Neural cell (in vitro differentiated cells): ENCODE results near the gene MIER1. TPM values are rescaled to one million over a fixed set of nuclear protein-coding genes. Genes with fewer than 3 reads are reported as not detected.
"Not testable (repeated sequence)": the region's sequence is repeated elsewhere in the genome, so short reads cannot be mapped to it uniquely, and the experiment has no call there.

Source experiments
- H2AFZ ChIP-seq: fragments of 200-600, 300-800 bp; sonication (generic), shearing (Covaris generic); 2 replicates; pipeline ENCODE4 v1.6.0; 2014; ENCODE audit warnings: low read depth, mild to moderate bottlenecking, antibody characterized with exemption, low read length, moderate library complexity
- H3F3A ChIP-seq: fragments of 200-600 bp; shearing (Covaris generic); 2 replicates; pipeline ENCODE4 v1.6.1; 2016; ENCODE audit warnings: mild to moderate bottlenecking, moderate library complexity, mixed read lengths, antibody characterized with exemption, low read length; ENCODE audit not compliant: insufficient read depth, poor library complexity, severe bottlenecking
- H3K27ac ChIP-seq: fragments of 200-600, 300-800 bp; sonication (generic), shearing (Covaris generic); 2 replicates; pipeline ENCODE4 v1.5.1; 2014; ENCODE audit warnings: mild to moderate bottlenecking, low read length, moderate library complexity
- H3K27me3 ChIP-seq: fragments of 300-800, 200-600 bp; sonication (generic), shearing (Covaris generic); 2 replicates; pipeline ENCODE4 v1.6.0; 2014; ENCODE audit warnings: mild to moderate bottlenecking, low read depth, low read length, moderate library complexity; ENCODE audit not compliant: insufficient read depth
- H3K36me3 ChIP-seq: fragments of 300-800, 200-600 bp; sonication (generic), shearing (Covaris generic); 2 replicates; pipeline ENCODE4 v1.5.1; 2014; ENCODE audit warnings: mild to moderate bottlenecking, antibody characterized with exemption, low read length, moderate library complexity; ENCODE audit not compliant: insufficient read depth
- H3K4me2 ChIP-seq: fragments of 300-800, 200-600 bp; sonication (generic), shearing (Covaris generic); 2 replicates; pipeline ENCODE4 v1.6.0; 2014; ENCODE audit warnings: mild to moderate bottlenecking, low read length
- H3K4me3 ChIP-seq: fragments of 300-800, 200-600 bp; sonication (generic), shearing (Covaris generic); 2 replicates; pipeline ENCODE4 v1.5.1; 2014; ENCODE audit warnings: mild to moderate bottlenecking, low read length, moderate library complexity
- H3K79me2 ChIP-seq: fragments of 200-600 bp; shearing (Covaris generic); replicated peaks from 2 replicates; pipeline ENCODE4 v1.6.0; 2014; ENCODE audit warnings: mild to moderate bottlenecking, low read length, moderate library complexity; ENCODE audit not compliant: insufficient read depth
- H3K9ac ChIP-seq: fragments of 300-800, 200-600 bp; sonication (generic), shearing (Covaris generic); 2 replicates; pipeline ENCODE4 v1.6.1; 2016; ENCODE audit warnings: mild to moderate bottlenecking, low read length, mixed read lengths
- H3K9me2 ChIP-seq: fragments of 200-600 bp; shearing (Covaris generic); 2 replicates; pipeline ENCODE4 v1.6.1; 2016; ENCODE audit warnings: mild to moderate bottlenecking, low read length, mixed read lengths; ENCODE audit not compliant: insufficient read depth
- H3K9me3 ChIP-seq: fragments of 200-600, 300-800 bp; sonication (generic), shearing (Covaris generic); 2 replicates; pipeline ENCODE4 v1.6.1; 2016; ENCODE audit warnings: mild to moderate bottlenecking, mixed run types, low read length, moderate library complexity, mixed read lengths
- H4K20me1 ChIP-seq: fragments of 200-600 bp; shearing (Covaris generic); 2 replicates; pipeline ENCODE4 v1.6.1; 2016; ENCODE audit warnings: mild to moderate bottlenecking, mixed run types; ENCODE audit not compliant: insufficient read depth
- CTCF ChIP-seq: fragments of 450-650 bp; IDR thresholded peaks from 2 replicates; pipeline ENCODE4 v1.5.1; 2014; ENCODE audit warnings: antibody characterized with exemption, mild to moderate bottlenecking, moderate library complexity; ENCODE audit not compliant: poor library complexity, severe bottlenecking
- EP300 ChIP-seq: fragments of 450-650 bp; conservative IDR thresholded peaks from 2 replicates; pipeline ENCODE4 v1.6.1; 2014; ENCODE audit warnings: antibody characterized with exemption, mild to moderate bottlenecking, moderate library complexity; ENCODE audit not compliant: poor library complexity, severe bottlenecking
- EZH2 ChIP-seq: fragments of 200-600, 300-800 bp; shearing (Covaris generic), sonication (generic); IDR thresholded peaks from 2 replicates; pipeline ENCODE4 v1.6.1; 2014; ENCODE audit warnings: antibody characterized with exemption, low read length, borderline replicate concordance, mild to moderate bottlenecking; ENCODE audit not compliant: insufficient read depth, poor library complexity, severe bottlenecking
- MXI1 ChIP-seq: fragments of 450-650 bp; conservative IDR thresholded peaks from 2 replicates; pipeline ENCODE4 v1.6.1; 2014; ENCODE audit warnings: antibody characterized with exemption, mild to moderate bottlenecking; ENCODE audit not compliant: poor library complexity, severe bottlenecking
- POLR2AphosphoS5 ChIP-seq: IDR thresholded peaks from 2 replicates; pipeline ENCODE4 v1.6.1; 2012
- RAD21 ChIP-seq: fragments of 450-650 bp; conservative IDR thresholded peaks from 2 replicates; pipeline ENCODE4 v1.6.1; 2014; ENCODE audit warnings: antibody characterized with exemption, mild to moderate bottlenecking, moderate library complexity
- SMC3 ChIP-seq: fragments of 450-650 bp; conservative IDR thresholded peaks from 2 replicates; pipeline ENCODE4 v1.6.1; 2014; ENCODE audit warnings: antibody characterized with exemption, mild to moderate bottlenecking, moderate library complexity; ENCODE audit not compliant: poor library complexity
- TAF1 ChIP-seq: IDR thresholded peaks from 2 replicates; pipeline ENCODE4 v1.6.1; 2012; ENCODE audit warnings: low read depth
- polyA plus RNA-seq: library from polyadenylated mRNA; depleted of rRNA; stranded (reverse); fragments of >200 nt; gene quantifications from 2 replicates; pipeline ENCODE4 v1.2.3, GENCODE V29; 2014
- TF ChIP-seq, protein P1 (sequence below): IDR thresholded peaks from 2 replicates; pipeline ENCODE4 v1.6.1; 2012; ENCODE audit warnings: borderline replicate concordance

Gene MIER1
- polyA plus RNA-seq, 1 donor from 2014 or later: 16.1 TPM

DNA sequence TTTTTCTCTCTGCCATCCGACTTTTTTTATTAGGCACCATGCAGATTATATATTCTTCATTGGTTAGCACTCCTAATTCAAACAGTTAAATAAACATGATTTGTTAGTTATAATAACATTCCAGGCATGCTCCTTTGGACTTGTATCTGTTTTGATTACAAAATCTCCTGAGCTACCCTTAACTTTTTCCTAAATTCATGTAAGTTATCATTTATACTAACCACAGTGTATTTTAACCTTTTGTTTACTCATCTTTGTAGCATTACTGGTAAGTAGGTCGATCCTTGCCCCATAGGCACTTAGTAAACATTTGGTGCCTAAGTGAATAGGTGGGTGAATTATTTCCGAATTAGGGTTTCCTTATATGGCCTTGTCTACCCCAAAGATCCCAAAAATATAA lies 43.8 kb downstream of the MIER1 start:
- Histone ChIP-seq H3K4me2 (no peak overlapping the region), H2AFZ (no peak overlapping the region), H3K36me3 (peaks cover 4% of the 10 kb centered on the region), H3K9ac (no peak overlapping the region), H3K4me3 (no peak overlapping the region), H3F3A (no peaks in the 10 kb centered on the region), H3K27ac (no peak overlapping the region), H3K27me3 (no peaks in the 10 kb centered on the region), H3K9me3 (no peaks in the 10 kb centered on the region), H4K20me1 (no peaks in the 10 kb centered on the region), H3K79me2 (no peaks in the 10 kb centered on the region), H3K9me2 (no peaks in the 10 kb centered on the region)
- TF ChIP-seq EP300: no peak
- TF ChIP-seq CTCF: no peak
- TF ChIP-seq SMC3: no peak
- no peak for TF ChIP-seq POLR2AphosphoS5

GRCh38 chr1:66978201-66978600 lies 53.4 kb downstream of the MIER1 start:
- Histone ChIP-seq H2AFZ (no peak overlapping the region), H3K9me3 (no peaks in the 10 kb centered on the region), H3F3A (no peaks in the 10 kb centered on the region), H3K9me2 (no peaks in the 10 kb centered on the region), H3K79me2 (no peaks in the 10 kb centered on the region), H3K4me2 (no peak overlapping the region), H3K9ac (no peak overlapping the region), H3K27ac (no peak overlapping the region), H3K36me3 (no peaks in the 10 kb centered on the region), H4K20me1 (no peaks in the 10 kb centered on the region), H3K4me3 (no peak overlapping the region), H3K27me3 (no peaks in the 10 kb centered on the region)
- TF ChIP-seq EZH2: no peak
- no peak for TF ChIP-seq SMC3
- no peak for TF ChIP-seq RAD21
- TF ChIP-seq EP300: no peak
- TF ChIP-seq TAF1: no peak
- TF ChIP-seq CTCF: no peak
- no peak for TF ChIP-seq MXI1
- no peak for TF ChIP-seq POLR2AphosphoS5
- TF ChIP-seq, protein P1, sequence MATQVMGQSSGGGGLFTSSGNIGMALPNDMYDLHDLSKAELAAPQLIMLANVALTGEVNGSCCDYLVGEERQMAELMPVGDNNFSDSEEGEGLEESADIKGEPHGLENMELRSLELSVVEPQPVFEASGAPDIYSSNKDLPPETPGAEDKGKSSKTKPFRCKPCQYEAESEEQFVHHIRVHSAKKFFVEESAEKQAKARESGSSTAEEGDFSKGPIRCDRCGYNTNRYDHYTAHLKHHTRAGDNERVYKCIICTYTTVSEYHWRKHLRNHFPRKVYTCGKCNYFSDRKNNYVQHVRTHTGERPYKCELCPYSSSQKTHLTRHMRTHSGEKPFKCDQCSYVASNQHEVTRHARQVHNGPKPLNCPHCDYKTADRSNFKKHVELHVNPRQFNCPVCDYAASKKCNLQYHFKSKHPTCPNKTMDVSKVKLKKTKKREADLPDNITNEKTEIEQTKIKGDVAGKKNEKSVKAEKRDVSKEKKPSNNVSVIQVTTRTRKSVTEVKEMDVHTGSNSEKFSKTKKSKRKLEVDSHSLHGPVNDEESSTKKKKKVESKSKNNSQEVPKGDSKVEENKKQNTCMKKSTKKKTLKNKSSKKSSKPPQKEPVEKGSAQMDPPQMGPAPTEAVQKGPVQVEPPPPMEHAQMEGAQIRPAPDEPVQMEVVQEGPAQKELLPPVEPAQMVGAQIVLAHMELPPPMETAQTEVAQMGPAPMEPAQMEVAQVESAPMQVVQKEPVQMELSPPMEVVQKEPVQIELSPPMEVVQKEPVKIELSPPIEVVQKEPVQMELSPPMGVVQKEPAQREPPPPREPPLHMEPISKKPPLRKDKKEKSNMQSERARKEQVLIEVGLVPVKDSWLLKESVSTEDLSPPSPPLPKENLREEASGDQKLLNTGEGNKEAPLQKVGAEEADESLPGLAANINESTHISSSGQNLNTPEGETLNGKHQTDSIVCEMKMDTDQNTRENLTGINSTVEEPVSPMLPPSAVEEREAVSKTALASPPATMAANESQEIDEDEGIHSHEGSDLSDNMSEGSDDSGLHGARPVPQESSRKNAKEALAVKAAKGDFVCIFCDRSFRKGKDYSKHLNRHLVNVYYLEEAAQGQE: no peak

- H4K20me1 ChIP-seq, H3K27ac ChIP-seq, H3K36me3 ChIP-seq: not testable (repeated sequence)
These were observed 54.8 kb downstream of the MIER1 start for GRCh38 chr1:66979621-66980020.

More at GRCh38 chr1:66979621-66980020, 54.8 kb downstream of the MIER1 start:
- H3K4me3 ChIP-seq, H2AFZ ChIP-seq, H3K9me3 ChIP-seq, H3K27me3 ChIP-seq, H3K9ac ChIP-seq, H3F3A ChIP-seq, H3K4me2 ChIP-seq, H3K79me2 ChIP-seq, H3K9me2 ChIP-seq: not testable (repeated sequence)
